GM12873 (cell line): ENCODE data around the gene LRCOL1.

Experiments used
- TF ChIP-seq, protein P1 (sequence below): IDR thresholded peaks from 2 replicates; pipeline ENCODE4 v1.5.1; 2012; ENCODE audit warnings: low read depth, mild to moderate bottlenecking, moderate library complexity, low read length, control low read depth; ENCODE audit not compliant: insufficient read depth; ENCODE audit errors: missing control alignments

LRCOL1 gene

DNA sequence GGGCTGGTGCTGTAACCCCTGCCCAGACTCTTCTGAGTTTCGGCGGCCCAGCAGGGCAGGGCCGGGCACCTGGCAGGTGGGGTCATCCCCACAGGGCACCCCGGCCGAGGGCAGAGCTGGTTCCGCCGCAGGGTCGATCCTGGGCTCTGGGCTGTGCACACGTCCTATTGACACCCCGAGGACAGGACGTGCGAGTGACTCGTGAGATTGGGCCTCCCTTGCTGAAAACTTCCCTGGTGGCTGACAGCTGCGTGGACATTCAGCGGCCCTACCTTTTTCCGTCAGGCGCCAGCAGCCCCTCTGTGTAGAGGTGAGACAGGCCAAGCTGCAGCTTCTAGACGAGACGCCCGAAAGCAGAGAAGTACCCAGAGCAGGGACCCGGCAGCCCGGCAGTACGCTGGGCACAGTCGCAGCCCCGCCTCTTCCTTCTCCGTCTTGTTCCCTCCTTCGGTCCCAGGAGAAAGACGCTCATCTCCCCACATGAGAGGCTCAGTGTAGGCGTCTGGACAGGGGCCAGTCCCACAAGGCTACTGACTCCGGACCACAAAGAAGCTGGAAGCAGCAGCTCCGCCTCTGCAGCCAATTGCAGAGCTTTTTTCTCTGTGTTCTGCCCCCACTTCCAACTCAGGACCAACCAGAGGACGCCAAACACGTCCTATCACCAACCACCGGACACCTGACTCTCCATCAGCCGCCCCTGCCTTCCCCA, at the start of gene LRCOL1:
LRCOL1 (minus strand) TSS at position 532 of the 709 bp plus-strand sequence. CDS start 4,331 bp downstream, outside the sequence.
- TF ChIP-seq, protein P1, sequence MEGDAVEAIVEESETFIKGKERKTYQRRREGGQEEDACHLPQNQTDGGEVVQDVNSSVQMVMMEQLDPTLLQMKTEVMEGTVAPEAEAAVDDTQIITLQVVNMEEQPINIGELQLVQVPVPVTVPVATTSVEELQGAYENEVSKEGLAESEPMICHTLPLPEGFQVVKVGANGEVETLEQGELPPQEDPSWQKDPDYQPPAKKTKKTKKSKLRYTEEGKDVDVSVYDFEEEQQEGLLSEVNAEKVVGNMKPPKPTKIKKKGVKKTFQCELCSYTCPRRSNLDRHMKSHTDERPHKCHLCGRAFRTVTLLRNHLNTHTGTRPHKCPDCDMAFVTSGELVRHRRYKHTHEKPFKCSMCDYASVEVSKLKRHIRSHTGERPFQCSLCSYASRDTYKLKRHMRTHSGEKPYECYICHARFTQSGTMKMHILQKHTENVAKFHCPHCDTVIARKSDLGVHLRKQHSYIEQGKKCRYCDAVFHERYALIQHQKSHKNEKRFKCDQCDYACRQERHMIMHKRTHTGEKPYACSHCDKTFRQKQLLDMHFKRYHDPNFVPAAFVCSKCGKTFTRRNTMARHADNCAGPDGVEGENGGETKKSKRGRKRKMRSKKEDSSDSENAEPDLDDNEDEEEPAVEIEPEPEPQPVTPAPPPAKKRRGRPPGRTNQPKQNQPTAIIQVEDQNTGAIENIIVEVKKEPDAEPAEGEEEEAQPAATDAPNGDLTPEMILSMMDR = no peak

DNA sequence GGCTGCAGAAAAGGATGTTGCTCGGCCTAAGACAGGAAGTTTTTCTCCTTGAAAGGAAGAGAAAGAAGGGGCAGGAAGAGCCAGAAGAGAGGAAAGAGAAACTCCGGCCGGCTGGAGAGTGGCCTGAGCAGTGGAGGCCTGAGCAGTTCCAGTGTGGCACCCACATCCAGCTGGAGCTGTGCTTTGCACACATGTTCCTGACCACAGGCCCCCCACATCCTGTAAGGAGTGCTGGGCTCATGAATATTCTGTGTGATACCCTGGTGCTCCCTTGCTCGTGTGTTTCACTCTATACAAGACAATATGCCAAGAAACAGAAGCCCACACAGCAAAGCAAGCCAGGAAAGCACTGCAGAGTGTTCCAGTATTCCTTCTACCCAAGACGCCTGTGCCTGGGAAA, 49.7 kb upstream of the LRCOL1 start:
- TF ChIP-seq, protein P1 = no peak

DNA sequence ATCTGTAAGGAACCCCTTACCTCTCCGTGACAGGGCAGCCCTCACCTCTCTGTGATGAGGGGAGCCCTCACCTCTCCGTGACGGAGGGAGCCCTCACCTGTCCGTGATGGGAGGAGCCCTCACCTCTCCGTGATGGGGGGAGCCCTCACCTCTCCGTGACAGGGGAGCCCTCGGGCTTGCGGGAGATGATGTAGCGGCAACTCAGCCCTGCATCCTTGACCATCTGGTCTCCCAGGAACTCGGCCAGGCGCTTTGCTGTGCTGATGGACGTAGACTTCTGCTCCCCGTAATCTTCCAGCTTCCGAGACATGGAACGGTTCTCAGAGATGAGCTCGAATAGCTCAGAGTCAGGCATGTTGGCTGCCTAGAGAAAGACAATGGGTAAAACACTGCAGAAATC, 48.8 kb upstream of the LRCOL1 start:
- TF ChIP-seq, protein P1 = no peak

DNA sequence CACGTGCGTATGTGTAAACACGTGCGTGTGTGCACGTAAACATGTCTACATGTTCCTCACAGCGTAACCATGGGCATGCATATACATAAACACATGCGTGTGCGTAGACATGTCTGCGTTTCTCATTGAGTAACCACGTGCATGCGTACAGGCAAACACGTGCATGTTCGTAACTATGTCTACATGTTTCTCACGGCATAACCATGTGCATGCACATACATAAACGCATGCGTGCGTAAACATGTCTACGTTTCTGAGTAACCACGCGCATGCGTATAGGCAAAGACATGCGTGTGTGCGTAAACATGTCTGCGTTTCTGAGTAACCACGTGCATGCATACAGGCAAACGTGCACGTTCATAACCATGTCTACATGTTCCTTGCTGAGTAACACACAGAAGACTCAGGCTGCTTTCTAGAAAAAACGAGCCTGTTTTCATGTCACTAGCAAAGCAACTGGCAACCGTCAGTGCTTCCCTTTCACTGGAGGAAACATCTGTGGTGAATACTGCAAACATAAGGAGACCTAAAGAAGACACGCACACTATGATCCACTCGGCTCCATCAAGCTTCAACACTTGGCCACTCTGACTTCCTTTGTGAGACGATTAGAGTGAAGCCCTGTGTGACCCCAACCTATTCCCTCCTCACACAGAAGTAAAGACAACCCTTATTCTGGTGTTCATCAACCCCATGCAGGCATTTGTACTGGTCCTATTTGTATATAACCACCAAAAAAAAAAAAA, 47.9 kb upstream of the LRCOL1 start:
- TF ChIP-seq, protein P1 = no peak

DNA sequence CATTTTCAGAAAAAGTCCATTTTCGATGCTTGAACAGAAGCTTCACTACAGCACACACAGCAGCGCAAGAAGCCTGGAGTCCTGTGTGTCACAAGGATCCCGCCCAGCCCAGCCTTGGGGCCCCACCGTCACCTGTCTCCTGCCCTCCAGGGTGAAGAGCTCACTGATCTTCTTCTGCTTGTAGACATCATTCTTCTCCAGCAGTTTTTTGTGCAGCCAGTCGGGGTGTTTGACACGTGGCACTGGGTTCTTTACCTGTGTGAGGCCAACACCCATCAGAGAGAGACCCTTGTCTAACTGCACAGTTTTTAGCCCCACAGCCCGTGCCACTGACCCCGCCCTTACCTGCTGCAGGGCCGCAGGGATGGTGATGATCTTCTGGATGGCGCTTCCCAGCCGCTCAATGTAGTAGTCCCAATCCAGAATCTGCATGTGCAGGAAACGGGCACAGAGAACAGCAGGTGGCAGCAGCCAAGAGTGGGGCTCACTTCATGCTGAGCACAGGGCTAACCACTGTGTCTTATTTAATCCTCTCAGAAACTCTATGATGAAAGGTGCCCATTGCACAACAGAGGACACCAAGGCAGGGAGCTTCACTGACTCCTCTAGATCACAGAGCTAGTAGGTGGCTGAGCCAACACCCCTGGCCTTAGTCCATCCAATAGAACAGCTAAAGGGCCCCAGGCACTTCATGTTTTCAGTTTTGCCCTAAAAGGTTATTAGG, 46.8 kb upstream of the LRCOL1 start:
- TF ChIP-seq, protein P1 = no peak

DNA sequence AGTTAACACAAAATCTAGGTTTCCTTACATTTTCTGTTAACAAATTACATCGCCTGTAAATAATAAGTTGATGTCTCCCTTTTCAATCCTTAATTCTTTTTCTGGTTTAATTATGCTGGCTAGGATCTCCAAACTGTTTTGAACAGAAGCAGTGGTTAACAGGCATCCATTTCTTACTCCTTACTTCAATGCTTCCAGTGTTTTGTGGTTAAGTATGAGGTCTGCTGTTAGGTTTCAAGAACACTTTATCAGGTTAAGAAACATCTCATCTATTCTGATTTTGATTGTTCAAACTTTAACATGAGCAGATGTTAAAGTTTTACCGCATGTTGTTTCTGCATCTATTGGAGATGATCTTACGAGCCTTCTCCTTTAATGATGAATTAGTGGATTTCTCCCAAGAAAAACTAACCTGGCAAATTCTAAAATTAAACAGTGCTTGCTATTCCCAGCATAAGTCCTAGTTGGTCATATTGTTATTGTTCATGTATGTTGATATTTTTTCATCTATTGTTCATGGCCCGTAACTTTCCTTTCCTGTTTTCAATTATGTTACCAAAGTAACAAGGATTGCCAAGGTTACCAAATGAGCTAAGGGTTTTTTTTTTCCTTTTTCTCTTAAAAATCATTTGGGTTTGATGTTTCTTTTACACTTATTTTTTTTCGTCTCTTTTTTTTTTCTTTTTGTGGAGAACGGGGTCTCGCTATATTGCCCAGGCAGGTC, 43.3 kb upstream of the LRCOL1 start:
- TF ChIP-seq, protein P1 = no peak
